H1 (cell line): ENCODE measurements around the gene REL. TPM values are rescaled to one million over a fixed set of nuclear protein-coding genes. Genes with fewer than 3 reads are reported as not detected.

ENCODE experiments used
- CBX5 ChIP-seq: fragments of 300-800, 300-1000 bp; sonication (generic); IDR thresholded peaks from 2 replicates; pipeline ENCODE4 v1.7.1; 2016; ENCODE audit warnings: antibody characterized with exemption, low read length, low read depth
- EZH2 ChIP-seq: fragments of 200-600 bp; sonication (generic); IDR thresholded peaks from 2 replicates; pipeline ENCODE4 v1.7.1; 2012; ENCODE audit warnings: low read depth, mild to moderate bottlenecking, moderate library complexity, low read length, inconsistent platforms; ENCODE audit not compliant: severe bottlenecking
- HDAC2 ChIP-seq, 2 experiments: fragments of 300-600 bp in 1 of 2; sonication (generic) in 1 of 2; IDR thresholded peaks; 2 replicates each; pipeline ENCODE4 v1.6.1; 2011 to 2012; ENCODE audit warnings: low read depth in 2 of 2, low read length in 2 of 2, mild to moderate bottlenecking in 2 of 2, moderate library complexity in 2 of 2, borderline replicate concordance in 1 of 2, inconsistent platforms in 1 of 2
- TAF7 ChIP-seq: optimal IDR thresholded peaks from 2 replicates; pipeline ENCODE3; 2011; ENCODE audit warnings: low read depth, mild to moderate bottlenecking, inconsistent platforms, low read length, moderate library complexity, borderline replicate concordance
- TEAD4 ChIP-seq: IDR thresholded peaks from 2 replicates; pipeline ENCODE4 v1.6.1; 2012; ENCODE audit warnings: low read depth, low read length, inconsistent platforms, mixed read lengths
- polyA plus RNA-seq, 7 experiments: library from polyadenylated mRNA; depleted of rRNA in 3 of 7; stranded (reverse) in 5 of 7; unstranded in 2 of 7; fragments of >200 nt in 5 of 7; fragments of 200-250 nt in 2 of 7; gene quantifications; 1 replicate in 5 of 7; 2 replicates in 1 of 7; 4 replicates in 1 of 7; pipeline versions ENCODE4 v1.2.1 to v1.2.3, GENCODE V29; 2011 to 2013; ENCODE audit warnings: missing spikeins in 2 of 7, mixed read lengths in 2 of 7
- total RNA-seq: library from RNA; stranded (reverse); fragmentation: NEBNext Ultra II Directional; extraction: Animal tissue kit (Norgen Biotek cat#: 25700); gene quantifications from 2 replicates; pipeline ENCODE4 v1.2.1, GENCODE V29; 2021

REL gene
- total and polyA plus RNA-seq, 2 of the 8 experiments (the other 6 are each of a cell fraction or from before 2014, with no cell fraction given) = 1.5 to 7.5 TPM

DNA sequence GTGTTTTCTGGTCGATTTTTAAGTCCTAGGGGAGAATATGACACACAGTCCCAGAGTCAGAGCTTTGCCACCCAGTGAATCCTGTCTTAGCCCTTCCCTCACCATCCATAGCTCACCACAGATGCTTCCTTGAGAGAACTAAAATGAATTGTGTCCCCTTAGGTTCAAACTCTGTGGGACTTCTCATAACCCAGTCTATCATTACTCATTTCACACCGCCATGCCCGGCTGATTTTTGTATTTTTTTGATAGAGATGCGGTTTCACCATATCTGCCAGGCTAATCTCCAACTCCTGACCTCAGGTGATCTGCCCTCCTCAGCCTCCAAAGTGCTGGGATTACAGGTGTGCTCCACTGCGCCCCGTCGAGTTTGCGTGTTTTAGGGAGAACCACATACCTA is 66.8 kb downstream of the REL start (continued):
- no peak for TF ChIP-seq TEAD4
- no peak for TF ChIP-seq CBX5
- no peak for TF ChIP-seq HDAC2 (IDR thresholded peaks at IDR 0.05; ENCODE audit: borderline replicate concordance in 1 of 2, low read depth in 2 of 2, low read length in 2 of 2)
- TF ChIP-seq EZH2 = no peak
- TF ChIP-seq TAF7 = no peak
